ENCODE results near the gene SPIC.

GRCh38 chr12:101441461-101442224 is 33.5 kb upstream of the SPIC start:
- TF ChIP-seq CTCF (IDR thresholded peaks at IDR 0.05; ENCODE audit: insufficient read depth, low read length, poor library complexity, severe bottlenecking) (no peak), EZH2phosphoT487 (conservative IDR thresholded peaks at IDR 0.05; ENCODE audit: low read length) (no peak)
